Tibial nerve (tissue), 3 donors: ENCODE measurements around the gene SMIM38.

Experiments used
- POLR2A ChIP-seq, 2 donors: fragments of 450-650 bp; IDR thresholded peaks; one replicate each; pipeline ENCODE4 v1.6.1; 2017; ENCODE audit warnings: antibody characterized with exemption in 2 of 2, mild to moderate bottlenecking in 2 of 2, moderate library complexity in 2 of 2
- TF ChIP-seq, protein P1 (sequence below), 5 experiments: fragments of 200-600 bp in 3 of 5; fragments of 450-650 bp in 2 of 5; sonication (generic) in 3 of 5; IDR thresholded peaks; one replicate each; pipeline ENCODE4 v1.5.1; 2016 to 2019; ENCODE audit warnings: antibody characterized with exemption in 5 of 5, mild to moderate bottlenecking in 3 of 5, moderate library complexity in 2 of 5

DNA sequence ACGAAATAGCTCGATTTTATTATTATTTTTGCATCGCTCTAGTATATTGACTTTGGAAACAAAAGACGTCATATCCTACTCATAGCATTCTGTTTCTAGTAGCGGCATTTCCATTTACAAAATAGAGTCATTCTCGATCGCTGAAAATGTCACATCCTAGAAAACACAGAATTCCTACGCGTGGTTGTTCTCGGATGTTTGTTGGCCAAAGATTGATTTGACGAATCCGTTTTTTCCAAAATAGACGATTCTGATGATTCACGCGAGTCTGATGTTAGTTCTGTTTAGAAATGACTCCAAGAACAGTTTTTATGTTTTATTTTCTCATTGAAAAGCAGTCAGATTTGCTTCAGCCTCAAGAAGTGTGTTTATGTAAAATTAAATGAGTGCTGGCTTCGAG lies 47.6 kb downstream of the SMIM38 start:
- TF ChIP-seq, protein P1, sequence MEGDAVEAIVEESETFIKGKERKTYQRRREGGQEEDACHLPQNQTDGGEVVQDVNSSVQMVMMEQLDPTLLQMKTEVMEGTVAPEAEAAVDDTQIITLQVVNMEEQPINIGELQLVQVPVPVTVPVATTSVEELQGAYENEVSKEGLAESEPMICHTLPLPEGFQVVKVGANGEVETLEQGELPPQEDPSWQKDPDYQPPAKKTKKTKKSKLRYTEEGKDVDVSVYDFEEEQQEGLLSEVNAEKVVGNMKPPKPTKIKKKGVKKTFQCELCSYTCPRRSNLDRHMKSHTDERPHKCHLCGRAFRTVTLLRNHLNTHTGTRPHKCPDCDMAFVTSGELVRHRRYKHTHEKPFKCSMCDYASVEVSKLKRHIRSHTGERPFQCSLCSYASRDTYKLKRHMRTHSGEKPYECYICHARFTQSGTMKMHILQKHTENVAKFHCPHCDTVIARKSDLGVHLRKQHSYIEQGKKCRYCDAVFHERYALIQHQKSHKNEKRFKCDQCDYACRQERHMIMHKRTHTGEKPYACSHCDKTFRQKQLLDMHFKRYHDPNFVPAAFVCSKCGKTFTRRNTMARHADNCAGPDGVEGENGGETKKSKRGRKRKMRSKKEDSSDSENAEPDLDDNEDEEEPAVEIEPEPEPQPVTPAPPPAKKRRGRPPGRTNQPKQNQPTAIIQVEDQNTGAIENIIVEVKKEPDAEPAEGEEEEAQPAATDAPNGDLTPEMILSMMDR (IDR thresholded peaks at IDR 0.05) = no peak
- TF ChIP-seq POLR2A (IDR thresholded peaks at IDR 0.05) = no peak
